Vagina (tissue), 2 donors: ENCODE data around the gene DXO. TPM values are rescaled to one million over a fixed set of nuclear protein-coding genes. Genes with fewer than 3 reads are reported as not detected.

Experiments used
- microRNA counts, 2 donors: library from miRNA; unstranded; fragments of <30 nt; microRNA quantifications; one replicate each; lab custom pipeline; 2016 to 2017
- microRNA-seq: library from miRNA; unstranded; fragments of <30 nt; microRNA quantifications from one replicate; pipeline ENCODE4, GENCODE V29; 2017; ENCODE audit warnings: borderline number of aligned reads, borderline replicate concordance
- small RNA-seq: library from RNA; depleted of rRNA; stranded (forward); fragments of <200 nt; gene quantifications from one replicate; pipeline ENCODE3, GENCODE V24; 2016
- total RNA-seq: library from RNA; depleted of rRNA; stranded (reverse); fragments of >200 nt; gene quantifications from one replicate; pipeline ENCODE4 v1.2.3, GENCODE V29; 2016

Gene DXO
- total RNA-seq, 1 donor from 2014 or later, result 15.5 TPM

MicroRNA genes within 50 kb of the gene (microRNA counts, 767-probe panel; counts per million panel counts)
- 238 to 261 counts per million in 2 donors for microRNA hsa-miR-1236 (lab: Ali Mortazavi, UCI)

Small RNA genes lying within 50 kb of the gene (microRNA-seq; reads per million reads assigned to microRNA genes)
- gene MIR1236, result not detected

Small RNA genes lying within 50 kb of the gene (small RNA-seq; reads per million reads assigned to genes)
- gene AL645922.1, result not detected

Other genes with a start within 250 kb of the DXO start
- gene MPIG6B, start 248.8 kb downstream of the DXO start, total RNA-seq, result not detected
- 108 TPM for gene DDAH2, start 242.8 kb downstream of the DXO start, total RNA-seq
- 250 TPM for gene CLIC1, start 235.6 kb downstream of the DXO start, total RNA-seq
- 11.0 TPM for gene MSH5, start 232.1 kb downstream of the DXO start, total RNA-seq
- gene SAPCD1, start 209.5 kb downstream of the DXO start, total RNA-seq, result not detected
- gene VWA7, start 194.8 kb downstream of the DXO start, total RNA-seq, result 0.74 TPM
- gene VARS1, start 176.4 kb downstream of the DXO start, total RNA-seq, result 39.8 TPM
- 51.6 TPM for gene LSM2, start 165.2 kb downstream of the DXO start, total RNA-seq
- 0.98 TPM for gene HSPA1L, start 156.9 kb downstream of the DXO start, total RNA-seq
- gene HSPA1A, start 156.6 kb downstream of the DXO start, total RNA-seq, result 345 TPM
- 466 TPM for gene HSPA1B, start 144.4 kb downstream of the DXO start, total RNA-seq
- gene NEU1, start 109.3 kb downstream of the DXO start, total RNA-seq, result 26.0 TPM
- 5.9 TPM for gene SLC44A4, start 93.1 kb downstream of the DXO start, total RNA-seq
- 45.2 TPM for gene EHMT2, start 74.4 kb downstream of the DXO start, total RNA-seq
- gene ZBTB12, start 70.1 kb downstream of the DXO start, total RNA-seq, result 1.7 TPM
- 2.9 TPM for gene C2, start 44.4 kb downstream of the DXO start, total RNA-seq
- gene CFB, start 26.0 kb downstream of the DXO start, total RNA-seq, result 9.6 TPM
- gene NELFE, start 13.2 kb downstream of the DXO start, total RNA-seq, result 100 TPM
- 35.4 TPM for gene SKIC2, start 13.0 kb downstream of the DXO start, total RNA-seq
- 31.4 TPM for gene C4A, start 9.9 kb upstream of the DXO start, total RNA-seq
- 23.1 TPM for gene C4B, start 42.7 kb upstream of the DXO start, total RNA-seq
- 9.3 TPM for gene CYP21A2, start 66.3 kb upstream of the DXO start, total RNA-seq
- 207 TPM for gene TNXB, start 137.2 kb upstream of the DXO start, total RNA-seq
- 76.6 TPM for gene ATF6B, start 156.1 kb upstream of the DXO start, total RNA-seq
- gene FKBPL, start 158.2 kb upstream of the DXO start, total RNA-seq, result 2.7 TPM
- 8.8 TPM for gene PRRT1, start 179.8 kb upstream of the DXO start, total RNA-seq
- gene PPT2, start 182.0 kb upstream of the DXO start, total RNA-seq, result 31.9 TPM
- 13.3 TPM for gene EGFL8, start 192.5 kb upstream of the DXO start, total RNA-seq
- 35.1 TPM for gene AGPAT1, start 203.9 kb upstream of the DXO start, total RNA-seq
- gene RNF5, start 206.3 kb upstream of the DXO start, total RNA-seq, result 48.4 TPM
- gene AGER, start 212.1 kb upstream of the DXO start, total RNA-seq, result 8.1 TPM
- 49.4 TPM for gene PBX2, start 218.1 kb upstream of the DXO start, total RNA-seq
- gene GPSM3, start 220.5 kb upstream of the DXO start, total RNA-seq, result 16.2 TPM